HEK293T (cell line): ENCODE data around the gene C11orf68.

Source experiments
- ARNT ChIP-seq: fragments of 450-650 bp; IDR thresholded peaks from 2 replicates; pipeline ENCODE4 v1.6.1; 2017; ENCODE audit warnings: mild to moderate bottlenecking
- BHLHE40 ChIP-seq: fragments of 450-650 bp; IDR thresholded peaks from 2 replicates; pipeline ENCODE4 v1.6.1; 2016; ENCODE audit warnings: mild to moderate bottlenecking, moderate library complexity, borderline replicate concordance
- L3MBTL2 ChIP-seq: fragments of 450-650 bp; conservative IDR thresholded peaks from 2 replicates; pipeline ENCODE4 v1.6.1; 2016; ENCODE audit warnings: mild to moderate bottlenecking
- NFRKB ChIP-seq: fragments of 450-650 bp; IDR thresholded peaks from 2 replicates; pipeline ENCODE4 v1.6.1; 2016; ENCODE audit warnings: mild to moderate bottlenecking, moderate library complexity
- SP1 ChIP-seq: fragments of 450-650 bp; IDR thresholded peaks from 2 replicates; pipeline ENCODE4 v1.6.1; 2017
- SUZ12 ChIP-seq: fragments of 450-650 bp; IDR thresholded peaks from 2 replicates; pipeline ENCODE4 v1.6.1; 2016; ENCODE audit warnings: mild to moderate bottlenecking

DNA sequence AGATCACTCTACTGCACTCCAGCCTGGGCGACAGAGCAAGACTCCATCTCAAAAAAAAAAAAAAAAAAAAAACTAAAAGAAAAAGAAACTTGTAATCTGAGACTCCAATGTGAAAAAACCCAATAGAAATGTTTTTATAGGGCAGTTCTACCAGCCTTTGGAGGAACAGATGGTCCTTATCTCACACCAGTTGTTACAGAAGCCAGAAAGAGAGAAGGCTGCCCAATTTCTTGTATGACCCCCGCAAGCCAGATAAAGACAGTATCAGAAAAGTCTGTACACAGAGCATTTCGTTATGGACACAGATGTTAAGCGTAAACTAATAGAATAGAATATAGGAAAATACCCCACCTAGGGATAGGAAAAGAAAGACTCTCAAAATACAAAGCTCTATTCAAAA lies 15.2 kb upstream of the C11orf68 start:
- TF ChIP-seq BHLHE40 = no peak
- TF ChIP-seq NFRKB = no peak
- no peak for TF ChIP-seq SUZ12
- TF ChIP-seq SP1 = no peak
- no peak for TF ChIP-seq ARNT
- TF ChIP-seq L3MBTL2 = no peak
